ENCODE results near the gene TMTC1.

The TMTC1 gene

DNA sequence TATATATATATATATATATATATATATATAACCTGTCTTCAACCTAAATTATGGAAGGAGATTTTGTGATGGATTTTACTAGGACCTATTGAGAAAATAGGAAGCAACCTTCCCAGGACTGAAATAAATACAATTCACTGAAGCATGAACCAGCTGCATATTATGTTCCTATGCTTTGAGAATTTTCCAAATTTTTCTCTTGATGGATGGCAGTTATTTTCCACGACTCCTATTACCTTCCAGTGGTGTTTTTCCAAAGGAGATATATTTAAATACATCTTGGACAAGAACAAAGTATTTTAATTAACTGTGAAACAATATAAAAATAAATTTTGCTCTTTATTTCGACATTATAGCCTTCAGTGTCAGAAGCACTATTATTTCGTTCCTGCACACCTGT is 87.9 kb downstream of the TMTC1 start:
- Histone ChIP-seq H3K27ac (ENCODE audit: low read depth, low read length) (no peak overlapping the region), H3K36me3 (ENCODE audit: control insufficient read depth, insufficient read depth, low read length) (no peaks in the 10 kb centered on the region), H3K27me3 (ENCODE audit: control insufficient read depth, insufficient read depth, low read length) (no peaks in the 10 kb centered on the region)

DNA sequence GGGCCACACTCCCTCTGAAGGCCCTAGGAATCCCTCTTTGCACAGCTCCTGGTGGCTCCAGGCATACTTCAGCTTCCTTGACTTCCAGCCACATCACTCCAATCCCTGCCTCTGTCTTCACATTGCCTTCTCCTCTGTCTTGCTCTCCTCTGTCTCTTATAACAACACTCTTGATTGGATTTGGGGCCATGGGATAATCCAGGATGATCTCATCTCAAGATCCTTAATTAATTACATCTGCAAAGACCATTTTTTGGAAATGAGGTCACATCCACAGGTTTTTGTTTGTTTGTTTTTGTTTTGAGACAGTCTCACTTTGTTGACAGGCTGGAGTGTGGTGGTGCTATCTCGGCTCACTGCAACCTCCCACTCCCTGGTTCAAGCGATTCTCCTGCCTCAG is 88.7 kb downstream of the TMTC1 start:
- no peaks in the 10 kb centered on the region for H3K4me1 ChIP-seq (ENCODE audit: control insufficient read depth, insufficient read depth, low read length)
- H3K9ac ChIP-seq (ENCODE audit: low read length): no peak overlapping the region
- no peak overlapping the region for H3K27ac ChIP-seq (ENCODE audit: low read depth, low read length)
- no peaks in the 10 kb centered on the region for H3K27me3 ChIP-seq (ENCODE audit: control insufficient read depth, insufficient read depth, low read length)
- no peak overlapping the region for H3K4me3 ChIP-seq (ENCODE audit: low read length)
- H3K36me3 ChIP-seq (ENCODE audit: control insufficient read depth, insufficient read depth, low read length): no peaks in the 10 kb centered on the region

More for the DNA sequence above, 87.9 kb downstream of the TMTC1 start:
- no peaks in the 10 kb centered on the region for H3K4me1 ChIP-seq (ENCODE audit: control insufficient read depth, insufficient read depth, low read length)
- H3K4me3 ChIP-seq (ENCODE audit: low read length): no peak overlapping the region
- H3K9ac ChIP-seq (ENCODE audit: low read length): no peak overlapping the region

DNA sequence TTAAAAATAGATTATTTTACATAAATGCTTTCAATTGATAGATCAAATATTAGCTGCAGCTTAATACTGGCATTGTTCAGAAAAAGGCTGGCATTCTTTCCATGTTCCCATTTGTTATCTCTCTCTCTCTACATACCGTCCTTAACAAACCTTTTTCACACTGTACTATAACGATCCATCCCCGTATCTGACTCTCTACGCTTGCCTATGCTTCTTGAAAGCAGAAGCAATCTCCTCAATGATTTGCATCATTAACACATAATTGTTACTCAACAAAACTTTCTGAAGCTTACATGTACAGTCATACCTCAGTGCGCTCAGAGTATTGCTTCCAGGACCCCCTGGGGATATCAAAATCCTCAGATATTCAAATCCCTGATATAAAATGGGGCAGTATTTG is 89.7 kb downstream of the TMTC1 start:
- Histone ChIP-seq H3K36me3 (ENCODE audit: control insufficient read depth, insufficient read depth, low read length) (no peaks in the 10 kb centered on the region), H3K27ac (ENCODE audit: low read depth, low read length) (no peak overlapping the region), H3K4me3 (ENCODE audit: low read length) (no peak overlapping the region), H3K27me3 (ENCODE audit: control insufficient read depth, insufficient read depth, low read length) (no peaks in the 10 kb centered on the region), H3K9ac (ENCODE audit: low read length) (no peak overlapping the region), H3K4me1 (ENCODE audit: control insufficient read depth, insufficient read depth, low read length) (no peaks in the 10 kb centered on the region)

DNA sequence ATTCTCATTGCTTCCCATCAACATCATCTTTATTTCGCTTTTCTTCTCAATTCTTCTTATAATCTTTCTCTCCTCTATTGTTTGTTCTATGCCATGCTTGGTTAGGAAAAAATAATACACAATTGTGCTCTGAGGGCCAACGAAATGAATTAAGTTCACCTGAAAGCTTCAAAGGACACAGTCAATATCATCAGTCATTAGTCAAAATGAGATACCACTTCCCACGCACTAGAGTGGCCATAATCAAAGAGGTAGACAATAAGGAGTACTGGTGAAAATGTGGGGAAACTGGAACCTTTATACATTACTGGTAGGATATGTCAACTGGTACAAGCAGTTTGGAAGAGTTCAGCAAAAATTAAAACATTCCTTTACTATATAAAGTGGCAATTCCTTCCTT is 91.5 kb downstream of the TMTC1 start:
- Histone ChIP-seq H3K36me3 (ENCODE audit: control insufficient read depth, insufficient read depth, low read length) (no peaks in the 10 kb centered on the region), H3K9ac (ENCODE audit: low read length) (no peak overlapping the region), H3K4me1 (ENCODE audit: control insufficient read depth, insufficient read depth, low read length) (no peaks in the 10 kb centered on the region), H3K27ac (ENCODE audit: low read depth, low read length) (no peak overlapping the region), H3K4me3 (ENCODE audit: low read length) (no peak overlapping the region), H3K27me3 (ENCODE audit: control insufficient read depth, insufficient read depth, low read length) (no peaks in the 10 kb centered on the region)

DNA sequence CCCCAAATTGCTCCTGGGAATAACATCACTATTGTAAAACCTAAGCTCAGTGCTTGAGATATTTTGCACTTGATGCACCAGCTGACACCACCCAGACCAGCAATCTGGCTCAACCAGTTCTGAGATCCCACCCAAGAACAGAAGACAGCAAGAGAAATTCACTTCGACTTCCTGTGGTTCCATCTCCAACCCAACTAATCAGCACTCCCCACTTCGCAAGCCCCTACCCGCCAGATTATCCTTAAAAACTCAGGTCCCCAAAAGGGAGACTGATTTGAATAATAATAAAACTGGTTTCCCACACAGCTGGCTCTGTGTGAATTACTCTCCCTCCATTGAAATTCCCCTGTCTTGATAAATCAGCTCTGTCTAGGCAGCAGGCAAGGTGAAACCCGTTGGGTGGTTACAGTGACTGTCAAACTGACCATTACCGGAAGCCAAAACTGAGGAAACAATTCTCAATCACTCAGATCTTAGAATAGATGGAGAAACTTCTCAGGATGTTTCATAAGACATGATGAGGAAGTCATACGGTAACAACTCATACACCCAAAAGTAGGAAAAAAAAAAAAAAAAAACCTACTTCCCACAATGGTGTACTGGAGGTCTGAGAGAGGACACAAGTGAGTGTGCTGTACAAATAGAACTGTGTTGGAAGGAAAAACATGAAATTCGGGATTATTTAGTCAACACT is 92.4 kb downstream of the TMTC1 start:
- Histone ChIP-seq H3K36me3 (ENCODE audit: control insufficient read depth, insufficient read depth, low read length) (no peaks in the 10 kb centered on the region), H3K27ac (ENCODE audit: low read depth, low read length) (no peak overlapping the region), H3K4me1 (ENCODE audit: control insufficient read depth, insufficient read depth, low read length) (no peaks in the 10 kb centered on the region), H3K27me3 (ENCODE audit: control insufficient read depth, insufficient read depth, low read length) (no peaks in the 10 kb centered on the region), H3K4me3 (ENCODE audit: low read length) (no peak overlapping the region), H3K9ac (ENCODE audit: low read length) (no peak overlapping the region)

DNA sequence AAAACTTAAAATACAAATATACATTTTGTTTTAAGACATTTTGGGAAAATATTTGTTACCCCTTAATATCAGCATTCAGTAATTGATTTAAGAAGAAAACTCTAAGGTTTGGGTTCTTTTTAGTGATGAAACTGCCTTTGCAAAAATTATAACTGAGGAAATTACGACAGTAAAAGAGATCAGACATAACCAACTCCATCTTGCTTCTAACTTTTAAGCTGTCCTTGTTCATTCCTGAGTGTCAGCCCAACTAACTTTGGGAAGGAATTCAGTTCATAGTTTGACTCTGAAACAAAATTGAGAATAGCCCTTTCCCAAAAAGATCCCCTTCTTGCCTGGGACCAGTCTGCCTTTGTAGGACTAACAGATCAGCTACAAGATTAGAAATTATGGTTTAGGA is 93.0 kb downstream of the TMTC1 start:
- no peaks in the 10 kb centered on the region for H3K36me3 ChIP-seq (ENCODE audit: control insufficient read depth, insufficient read depth, low read length)
- H3K9ac ChIP-seq (ENCODE audit: low read length): no peak overlapping the region
- H3K4me3 ChIP-seq (ENCODE audit: low read length): no peak overlapping the region
- no peaks in the 10 kb centered on the region for H3K27me3 ChIP-seq (ENCODE audit: control insufficient read depth, insufficient read depth, low read length)
- no peaks in the 10 kb centered on the region for H3K4me1 ChIP-seq (ENCODE audit: control insufficient read depth, insufficient read depth, low read length)
- no peak overlapping the region for H3K27ac ChIP-seq (ENCODE audit: low read depth, low read length)

DNA sequence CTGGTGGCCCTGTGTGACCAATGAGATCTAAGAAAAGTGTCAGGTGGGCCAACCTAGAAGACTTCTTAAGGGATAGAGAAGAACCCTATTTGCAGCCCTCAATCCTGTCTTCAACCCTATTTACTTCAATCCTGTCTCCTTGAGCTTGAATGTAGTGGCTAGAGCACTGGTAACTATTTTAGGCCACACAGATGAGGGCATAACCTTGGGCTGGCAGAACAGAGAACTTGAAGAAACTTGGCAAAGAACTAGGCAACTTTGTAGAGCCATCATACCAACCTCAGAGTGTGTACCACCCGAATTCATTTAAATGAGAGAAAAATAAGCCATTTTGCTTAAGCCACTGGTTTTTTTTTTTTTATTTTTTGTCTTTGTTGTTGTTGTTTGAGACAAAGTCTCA is 94.8 kb downstream of the TMTC1 start:
- no peak overlapping the region for H3K4me3 ChIP-seq (ENCODE audit: low read length)
- no peaks in the 10 kb centered on the region for H3K4me1 ChIP-seq (ENCODE audit: control insufficient read depth, insufficient read depth, low read length)
- no peak overlapping the region for H3K27ac ChIP-seq (ENCODE audit: low read depth, low read length)
- H3K27me3 ChIP-seq (ENCODE audit: control insufficient read depth, insufficient read depth, low read length): no peaks in the 10 kb centered on the region
- no peak overlapping the region for H3K9ac ChIP-seq (ENCODE audit: low read length)
- H3K36me3 ChIP-seq (ENCODE audit: control insufficient read depth, insufficient read depth, low read length): no peaks in the 10 kb centered on the region

DNA sequence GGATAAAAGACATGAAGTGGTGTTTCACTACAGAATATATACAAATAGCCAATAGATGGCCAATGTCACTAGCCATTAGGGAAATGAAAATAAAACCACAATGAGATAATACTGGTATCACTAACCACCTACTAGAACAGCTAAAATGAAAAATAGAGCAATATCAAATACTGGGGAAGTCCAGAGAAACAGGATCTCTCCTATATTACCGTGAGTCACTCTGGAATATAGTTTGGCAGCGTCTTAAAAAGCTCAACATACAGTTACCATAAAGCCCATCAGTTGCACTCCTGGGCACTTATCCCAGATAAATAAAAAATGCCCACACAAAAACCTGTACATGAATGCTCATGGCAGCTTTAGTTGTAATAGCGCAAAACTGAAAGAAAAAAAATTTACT is 101.7 kb downstream of the TMTC1 start:
- Histone ChIP-seq H3K4me1 (ENCODE audit: control insufficient read depth, insufficient read depth, low read length) (no peaks in the 10 kb centered on the region), H3K27me3 (ENCODE audit: control insufficient read depth, insufficient read depth, low read length) (no peaks in the 10 kb centered on the region), H3K9ac (ENCODE audit: low read length) (no peak overlapping the region), H3K4me3 (ENCODE audit: low read length) (no peak overlapping the region), H3K27ac (ENCODE audit: low read depth, low read length) (no peak overlapping the region), H3K36me3 (ENCODE audit: control insufficient read depth, insufficient read depth, low read length) (no peaks in the 10 kb centered on the region)

DNA sequence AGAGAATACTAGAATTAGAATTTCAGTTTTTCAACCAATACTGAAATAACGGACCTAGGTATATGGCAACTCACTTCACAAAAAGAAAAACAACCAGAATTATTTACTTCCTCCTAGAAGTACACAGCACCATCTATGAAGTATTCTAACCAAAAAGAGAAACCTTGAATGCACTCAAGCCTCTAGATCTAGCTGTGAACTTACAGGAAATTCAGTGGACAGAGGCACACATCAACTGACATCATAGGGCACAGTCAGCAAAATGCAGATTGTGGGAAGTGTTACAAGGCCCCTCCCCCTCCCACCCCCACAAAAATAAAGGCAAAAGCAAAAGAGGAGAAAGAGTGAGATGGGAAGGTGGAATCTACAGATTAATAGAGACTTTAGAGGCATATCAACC is 102.4 kb downstream of the TMTC1 start:
- no peak overlapping the region for H3K4me3 ChIP-seq (ENCODE audit: low read length)
- no peak overlapping the region for H3K27ac ChIP-seq (ENCODE audit: low read depth, low read length)
- H3K36me3 ChIP-seq (ENCODE audit: control insufficient read depth, insufficient read depth, low read length): no peaks in the 10 kb centered on the region
- no peaks in the 10 kb centered on the region for H3K27me3 ChIP-seq (ENCODE audit: control insufficient read depth, insufficient read depth, low read length)
- H3K9ac ChIP-seq (ENCODE audit: low read length): no peak overlapping the region
- no peaks in the 10 kb centered on the region for H3K4me1 ChIP-seq (ENCODE audit: control insufficient read depth, insufficient read depth, low read length)

DNA sequence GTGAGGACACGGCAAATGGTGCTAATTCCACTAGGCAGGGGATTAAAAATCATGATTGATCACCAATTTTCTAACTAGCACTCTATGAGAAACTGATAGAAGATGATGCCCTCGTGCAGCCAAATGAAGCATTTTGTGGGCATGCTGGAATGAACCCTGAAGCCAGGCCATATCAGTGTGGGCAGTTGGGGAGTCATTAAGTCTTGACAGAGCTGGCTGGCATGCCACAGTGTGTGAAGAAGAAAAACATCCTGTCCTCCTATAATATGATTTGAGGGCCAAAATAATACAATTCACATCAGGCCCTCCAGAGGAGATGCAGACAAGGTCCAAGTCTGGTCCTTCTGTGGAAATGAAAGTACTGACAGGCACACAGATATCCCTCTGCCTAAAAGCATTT is 107.1 kb downstream of the TMTC1 start:
- Histone ChIP-seq H3K27me3 (ENCODE audit: control insufficient read depth, insufficient read depth, low read length) (no peaks in the 10 kb centered on the region), H3K4me1 (ENCODE audit: control insufficient read depth, insufficient read depth, low read length) (no peaks in the 10 kb centered on the region), H3K4me3 (ENCODE audit: low read length) (no peak overlapping the region), H3K9ac (ENCODE audit: low read length) (no peak overlapping the region), H3K27ac (ENCODE audit: low read depth, low read length) (no peak overlapping the region), H3K36me3 (ENCODE audit: control insufficient read depth, insufficient read depth, low read length) (no peaks in the 10 kb centered on the region)

DNA sequence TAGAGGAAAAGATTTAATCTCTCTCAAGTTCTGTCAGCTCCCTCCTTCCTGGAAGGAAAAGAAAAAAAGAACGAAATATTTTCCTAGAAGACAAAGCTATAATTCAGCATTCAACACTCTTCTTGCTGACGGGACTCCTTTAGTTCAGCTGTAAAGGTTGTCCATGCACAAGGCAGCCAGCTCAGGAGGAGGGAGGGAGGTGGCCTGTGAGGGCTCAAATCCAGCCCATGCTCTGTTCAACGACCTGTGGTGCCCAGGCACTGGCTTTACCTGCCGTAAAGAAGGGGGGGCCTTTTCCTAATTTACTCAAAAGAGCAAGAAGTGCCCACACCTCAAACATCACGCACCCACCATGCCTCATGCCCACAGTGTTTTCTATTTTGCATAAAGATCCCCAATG is 109.3 kb downstream of the TMTC1 start:
- Histone ChIP-seq H3K9ac (ENCODE audit: low read length) (no peak overlapping the region), H3K36me3 (ENCODE audit: control insufficient read depth, insufficient read depth, low read length) (no peaks in the 10 kb centered on the region), H3K4me1 (ENCODE audit: control insufficient read depth, insufficient read depth, low read length) (no peaks in the 10 kb centered on the region), H3K4me3 (ENCODE audit: low read length) (no peak overlapping the region), H3K27ac (ENCODE audit: low read depth, low read length) (no peak overlapping the region), H3K27me3 (ENCODE audit: control insufficient read depth, insufficient read depth, low read length) (no peaks in the 10 kb centered on the region)

DNA sequence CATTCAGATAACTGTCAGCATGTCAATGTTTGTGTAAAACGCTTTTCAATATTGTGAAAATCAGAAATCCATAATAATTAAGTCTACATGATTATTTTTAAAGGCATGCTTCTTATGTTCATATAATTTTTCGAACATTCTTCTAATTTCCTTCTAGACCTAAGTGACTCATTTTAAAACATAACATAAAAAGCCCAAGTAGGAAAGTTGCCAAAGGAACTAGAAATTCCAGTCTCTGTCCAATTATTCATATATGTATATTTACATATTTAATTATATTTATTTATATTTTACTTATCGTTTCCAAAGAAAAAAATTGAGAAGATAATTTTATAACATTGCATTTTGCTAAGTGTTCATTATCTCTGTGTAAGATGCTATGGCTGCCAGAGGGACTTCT is 110.4 kb downstream of the TMTC1 start:
- Histone ChIP-seq H3K27me3 (ENCODE audit: control insufficient read depth, insufficient read depth, low read length) (no peaks in the 10 kb centered on the region), H3K9ac (ENCODE audit: low read length) (no peak overlapping the region), H3K4me3 (ENCODE audit: low read length) (no peak overlapping the region), H3K27ac (ENCODE audit: low read depth, low read length) (no peak overlapping the region), H3K4me1 (ENCODE audit: control insufficient read depth, insufficient read depth, low read length) (no peaks in the 10 kb centered on the region), H3K36me3 (ENCODE audit: control insufficient read depth, insufficient read depth, low read length) (no peaks in the 10 kb centered on the region)

DNA sequence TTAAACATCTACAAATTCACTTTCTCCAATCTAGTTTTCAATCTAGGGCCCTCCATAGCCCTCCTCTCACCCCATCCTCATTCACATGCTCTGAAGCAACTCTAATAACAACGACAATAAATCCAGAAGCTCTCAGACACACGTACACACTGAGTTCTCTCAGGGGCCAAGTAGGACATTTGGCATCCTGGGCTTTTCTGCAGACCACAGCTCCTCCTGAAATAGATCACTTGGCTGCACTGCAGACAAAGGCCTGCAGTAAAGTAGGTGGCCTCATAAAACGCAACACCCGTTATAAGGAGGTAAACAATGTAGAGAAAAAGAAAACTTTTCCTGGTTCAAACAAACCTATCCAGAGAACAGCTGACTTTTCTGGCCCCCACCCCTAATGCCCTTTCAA is 111.2 kb downstream of the TMTC1 start:
- Histone ChIP-seq H3K4me1 (ENCODE audit: control insufficient read depth, insufficient read depth, low read length) (no peaks in the 10 kb centered on the region), H3K4me3 (ENCODE audit: low read length) (no peak overlapping the region), H3K36me3 (ENCODE audit: control insufficient read depth, insufficient read depth, low read length) (no peaks in the 10 kb centered on the region), H3K27me3 (ENCODE audit: control insufficient read depth, insufficient read depth, low read length) (no peaks in the 10 kb centered on the region), H3K9ac (ENCODE audit: low read length) (no peak overlapping the region), H3K27ac (ENCODE audit: low read depth, low read length) (no peak overlapping the region)
